ENCODE measurements around the gene OSR1. TPM values are rescaled to one million over a fixed set of nuclear protein-coding genes. Genes with fewer than 3 reads are reported as not detected.

The OSR1 gene
- total and polyA plus RNA-seq, 2 of the 4 experiments (the other 2 are of a cell fraction): 12.4 to 48.0 TPM

Small RNA genes within 50 kb of the gene (microRNA-seq; reads per million reads assigned to microRNA genes)
- gene MIR4757 (ENCODE audit: insufficient read depth in 1 of 2, insufficient read length in 1 of 2, unreplicated experiment in 1 of 2): 0 reads per million in 2 experiments

Small RNA genes within 50 kb of the gene (small RNA-seq; reads per million reads assigned to genes)
- gene MIR4757: 0.11 to 2.5 (median 0.92) reads per million in 5 experiments

All from IMR-90 (cell line).